H1 (cell line): ENCODE measurements around the gene PSME4. TPM values are rescaled to one million over a fixed set of nuclear protein-coding genes. Genes with fewer than 3 reads are reported as not detected.

ENCODE experiments used
- CTCF ChIA-PET: fragments of 300-600 bp; sonication (Branson Sonifier 250); formaldehyde crosslinking; loops from one replicate; lab custom pipeline; 2021; ENCODE audit not compliant: partially characterized antibody; lab: Charles Lee
- POLR2A ChIA-PET: fragments of 300-600 bp; sonication (Branson Sonifier 250); formaldehyde crosslinking; loops from one replicate; lab custom pipeline; 2021; ENCODE audit warnings: inconsistent platforms; ENCODE audit not compliant: partially characterized antibody; lab: Charles Lee
- DNase-seq, 2 experiments: peaks; one replicate each; pipeline versions ENCODE4 v3.0.0 to v3.0.0-alpha.2; 2010 to 2022; ENCODE audit warnings: low spot score in 2 of 2, low read depth in 1 of 2, mixed read lengths in 1 of 2
- FAIRE-seq: peaks from 2 replicates; lab custom pipeline; 2011; peaks lifted over from hg19 to GRCh38; lab: Jason Lieb, UNC
- H2AFZ ChIP-seq: 2 replicates; pipeline ENCODE4 v1.8.1; 2012; ENCODE audit warnings: low read length, inconsistent platforms
- H2AK5ac ChIP-seq: 2 replicates; pipeline ENCODE4 v1.6.1; 2013; ENCODE audit warnings: low read depth, low read length
- H2BK120ac ChIP-seq: replicated peaks from 2 replicates; pipeline ENCODE3; 2013; ENCODE audit warnings: low read depth, low read length, inconsistent platforms
- H2BK12ac ChIP-seq: 2 replicates; pipeline ENCODE4 v1.6.1; 2013; ENCODE audit warnings: low read depth, low read length
- H2BK15ac ChIP-seq: 2 replicates; pipeline ENCODE4 v1.6.1; 2013; ENCODE audit warnings: low read length
- H2BK20ac ChIP-seq: 2 replicates; pipeline ENCODE4 v1.6.1; 2013; ENCODE audit warnings: low read length
- H2BK5ac ChIP-seq: 2 replicates; pipeline ENCODE4 v1.6.1; 2013; ENCODE audit warnings: low read depth, low read length
- H3K14ac ChIP-seq: 2 replicates; pipeline ENCODE4 v1.6.1; 2013; ENCODE audit warnings: inconsistent platforms; ENCODE audit not compliant: insufficient read length
- H3K18ac ChIP-seq: 2 replicates; pipeline ENCODE4 v1.6.1; 2013; ENCODE audit warnings: low read length; ENCODE audit errors: extremely low read depth
- H3K23ac ChIP-seq: 2 replicates; pipeline ENCODE4 v1.6.1; 2013; ENCODE audit warnings: inconsistent platforms; ENCODE audit not compliant: insufficient read length
- H3K23me2 ChIP-seq: 2 replicates; pipeline ENCODE4 v1.6.1; 2013; ENCODE audit warnings: low read depth, low read length
- H3K27ac ChIP-seq: 2 replicates; pipeline ENCODE4 v1.6.1; 2011; ENCODE audit warnings: low read depth, low read length, inconsistent platforms
- H3K27me3 ChIP-seq, 4 experiments: replicated peaks in 1 of 4; 1 replicate in 1 of 4; 2 replicates in 3 of 4; pipeline versions ENCODE4 v1.6.1 to v1.8.1; 2011 to 2013; ENCODE audit warnings: low read length in 3 of 4, mild to moderate bottlenecking in 3 of 4, inconsistent platforms in 2 of 4, mixed read lengths in 2 of 4, moderate library complexity in 1 of 4; ENCODE audit not compliant: control insufficient read depth in 3 of 4, insufficient read depth in 3 of 4; ENCODE audit errors: extremely low read depth in 1 of 4
- H3K36me3 ChIP-seq, 4 experiments: 2 replicates each; pipeline versions ENCODE4 v1.6.1 to v1.8.1; 2011 to 2013; ENCODE audit warnings: mild to moderate bottlenecking in 4 of 4, low read length in 3 of 4, moderate library complexity in 2 of 4, control low read depth in 1 of 4, inconsistent platforms in 1 of 4; ENCODE audit not compliant: insufficient read depth in 4 of 4, control insufficient read depth in 2 of 4
- H3K4ac ChIP-seq: replicated peaks from 2 replicates; pipeline ENCODE3; 2013; ENCODE audit warnings: low read length, low read depth, mixed read lengths, inconsistent platforms; ENCODE audit not compliant: insufficient read length
- H3K4me1 ChIP-seq, 4 experiments: replicated peaks in 1 of 4; 1 replicate in 1 of 4; 2 replicates in 3 of 4; pipeline versions ENCODE4 v1.6.1 to v1.8.1; 2011 to 2013; ENCODE audit warnings: low read length in 3 of 4, inconsistent platforms in 2 of 4, mixed read lengths in 1 of 4; ENCODE audit not compliant: insufficient read depth in 4 of 4, control insufficient read depth in 3 of 4
- H3K4me2 ChIP-seq, 2 experiments: 2 replicates each; pipeline versions ENCODE4 v1.6.1 to v1.8.1; 2011 to 2013; ENCODE audit warnings: low read depth in 2 of 2, low read length in 2 of 2, control low read depth in 1 of 2, inconsistent platforms in 1 of 2, mild to moderate bottlenecking in 1 of 2; ENCODE audit not compliant: insufficient read depth in 1 of 2
- H3K4me3 ChIP-seq, 4 experiments: fragments of 200-600, 300-600 bp in 1 of 4; sonication (generic), shearing (Covaris generic), sonication (Bioruptor Twin) in 1 of 4; 2 replicates each; pipeline versions ENCODE4 v1.5.1 to v1.8.1; 2011 to 2016; ENCODE audit warnings: low read length in 4 of 4, low read depth in 3 of 4, control low read depth in 2 of 4, inconsistent platforms in 2 of 4, mild to moderate bottlenecking in 2 of 4, mixed read lengths in 1 of 4, moderate library complexity in 1 of 4; ENCODE audit not compliant: insufficient read depth in 2 of 4; ENCODE audit errors: extremely low read depth in 1 of 4
- H3K56ac ChIP-seq: replicated peaks from 2 replicates; pipeline ENCODE3; 2013; ENCODE audit warnings: low read depth, mild to moderate bottlenecking, mixed read lengths, low read length, inconsistent platforms; ENCODE audit not compliant: insufficient read length
- H3K79me1 ChIP-seq: 2 replicates; pipeline ENCODE4 v1.6.1; 2013; ENCODE audit warnings: low read depth, low read length, control low read depth
- H3K79me2 ChIP-seq, 2 experiments: 2 replicates each; pipeline versions ENCODE4 v1.6.1 to v1.8.1; 2012 to 2013; ENCODE audit warnings: low read length in 2 of 2, mild to moderate bottlenecking in 2 of 2, inconsistent platforms in 1 of 2; ENCODE audit not compliant: insufficient read depth in 2 of 2, control insufficient read depth in 1 of 2
- H3K9ac ChIP-seq, 4 experiments: replicated peaks in 1 of 4; 1 replicate in 1 of 4; 2 replicates in 3 of 4; pipeline versions ENCODE4 v1.6.1 to v1.8.1; 2011 to 2013; ENCODE audit warnings: low read depth in 3 of 4, low read length in 3 of 4, control low read depth in 2 of 4, mild to moderate bottlenecking in 2 of 4, moderate library complexity in 2 of 4, inconsistent platforms in 1 of 4; ENCODE audit errors: extremely low read depth in 1 of 4
- H3K9me3 ChIP-seq, 2 experiments: 2 replicates each; pipeline versions ENCODE4 v1.6.1 to v1.8.1; 2012 to 2013; ENCODE audit warnings: mild to moderate bottlenecking in 2 of 2, moderate library complexity in 2 of 2, control low read depth in 1 of 2, inconsistent platforms in 1 of 2, low read depth in 1 of 2, low read length in 1 of 2, mixed read lengths in 1 of 2; ENCODE audit not compliant: insufficient read depth in 2 of 2
- H4K20me1 ChIP-seq, 2 experiments: replicated peaks in 1 of 2; 2 replicates each; pipeline versions ENCODE3 to v1.8.1; 2011 to 2013; ENCODE audit warnings: inconsistent platforms in 2 of 2, low read length in 2 of 2, mild to moderate bottlenecking in 1 of 2; ENCODE audit not compliant: insufficient read depth in 2 of 2, control insufficient read depth in 1 of 2
- H4K5ac ChIP-seq: 2 replicates; pipeline ENCODE4 v1.6.1; 2013; ENCODE audit warnings: low read length, low read depth, mixed read lengths, inconsistent platforms; ENCODE audit not compliant: insufficient read length
- H4K8ac ChIP-seq: 2 replicates; pipeline ENCODE4 v1.8.0; 2013; ENCODE audit warnings: mild to moderate bottlenecking, moderate library complexity, low read length, inconsistent platforms; ENCODE audit not compliant: insufficient read depth; ENCODE audit errors: extremely low read depth
- H4K91ac ChIP-seq: replicated peaks from 2 replicates; pipeline ENCODE3; 2013; ENCODE audit warnings: low read length, mixed read lengths, inconsistent platforms; ENCODE audit not compliant: insufficient read length
- BRCA1 ChIP-seq: IDR thresholded peaks from 2 replicates; pipeline ENCODE4 v1.6.1; 2012; ENCODE audit warnings: low read depth, low read length, improper control_type of control experiment
- JUND ChIP-seq: IDR thresholded peaks from 2 replicates; pipeline ENCODE4 v1.6.1; 2011; ENCODE audit warnings: mild to moderate bottlenecking, improper control_type of control experiment, low read length
- WGBS, 2 experiments: shearing (Covaris generic) in 1 of 2; methylation state at CpG; one replicate each; pipeline versions ENCODE4 v1.1.6 to v1.1.7; 2013 to 2015; ENCODE audit warnings: low lambda C conversion rate in 2 of 2, mixed read lengths in 2 of 2, inconsistent platforms in 1 of 2, low coverage in 1 of 2, missing lambda C conversion rate in 1 of 2; ENCODE audit not compliant: insufficient replicate concordance in 2 of 2, insufficient coverage in 1 of 2, insufficient read length in 1 of 2; ENCODE audit errors: extremely low coverage in 1 of 2, missing lambda C conversion rate in 1 of 2; 5-methylcytosine and 5-hydroxymethylcytosine counted together
- polyA plus RNA-seq, 7 experiments: library from polyadenylated mRNA; depleted of rRNA in 3 of 7; stranded (reverse) in 5 of 7; unstranded in 2 of 7; fragments of >200 nt in 5 of 7; fragments of 200-250 nt in 2 of 7; gene quantifications; 1 replicate in 5 of 7; 2 replicates in 1 of 7; 4 replicates in 1 of 7; pipeline versions ENCODE4 v1.2.1 to v1.2.3, GENCODE V29; 2011 to 2013; ENCODE audit warnings: missing spikeins in 2 of 7, mixed read lengths in 2 of 7
- total RNA-seq: library from RNA; stranded (reverse); fragmentation: NEBNext Ultra II Directional; extraction: Animal tissue kit (Norgen Biotek cat#: 25700); gene quantifications from 2 replicates; pipeline ENCODE4 v1.2.1, GENCODE V29; 2021

The PSME4 gene
- total and polyA plus RNA-seq, 2 of the 8 experiments (the other 6 are each of a cell fraction or from before 2014, with no cell fraction given) = 42.2 to 116 TPM

GRCh38 chr2:53987336-53987921, 16.6 kb upstream of the PSME4 start:
- Histone ChIP-seq H4K5ac (no peak overlapping the region), H3K36me3 (no peaks in the 10 kb centered on the region; a peak in 1 of 8 replicates), H3K4ac (no peak overlapping the region), H3K27ac (no peak overlapping the region), H2BK15ac (no peak overlapping the region), H4K91ac (no peak overlapping the region), H3K4me2 (no peak overlapping the region), H3K18ac (no peak overlapping the region), H3K56ac (no peak overlapping the region), H2BK5ac (no peak overlapping the region), H3K23me2 (no peaks in the 10 kb centered on the region), H2BK12ac (no peak overlapping the region), H3K79me2 (no peaks in the 10 kb centered on the region), H3K79me1 (no peaks in the 10 kb centered on the region), H3K27me3 (no peaks in the 10 kb centered on the region), H2AK5ac (no peak overlapping the region), H3K23ac (no peak overlapping the region), H3K9me3 (no peaks in the 10 kb centered on the region), H3K14ac (no peak overlapping the region), H3K4me3 (no peak overlapping the region), H4K8ac (no peak overlapping the region), H2AFZ (no peak overlapping the region), H3K9ac (no peak overlapping the region), H2BK20ac (no peak overlapping the region), H3K4me1 (no peaks in the 10 kb centered on the region), H4K20me1 (no peaks in the 10 kb centered on the region), H2BK120ac (no peak overlapping the region)
- TF ChIP-seq BRCA1 = no peak
- TF ChIP-seq JUND = no peak
- ChIA-PET CTCF (interaction anchor here (0.5 kb wide), 1 partner anchor 10 kb away, joined by 5 read pairs; no protein-coding TSS in a partner anchor), POLR2A (no interaction called here)
- DNase-seq (no peak), FAIRE-seq (no peak)
- 77% methylated on average over 1 of the region's 1 CpG; no CpG with 5 or more reads in 1 of the 2 experiments for WGBS, 2 experiments
